ENCODE measurements around the gene SLC36A3. TPM values are rescaled to one million over a fixed set of nuclear protein-coding genes. Genes with fewer than 3 reads are reported as not detected.
"Not testable (repeated sequence)": the region's sequence is repeated elsewhere in the genome, so short reads cannot be mapped to it uniquely, and the experiment has no call there.

The SLC36A3 gene
- total RNA-seq, 1 experiment from 2014 or later, result not detected

- DNase-seq (ENCODE audit: low read depth), result no peak
- in situ Hi-C loops (cut with HindIII; ENCODE audit: low pct_unique_long_range_greater_than_20kb, low sequenced_read_pairs), result no loop called here
These were observed 9.3 kb upstream of the SLC36A3 start for GRCh38 chr5:151312756-151313324.

- in situ Hi-C loops (cut with HindIII; ENCODE audit: low pct_unique_long_range_greater_than_20kb, low sequenced_read_pairs), result no loop called here
- no peak for DNase-seq (ENCODE audit: low read depth)
These were observed 7.4 kb upstream of the SLC36A3 start for GRCh38 chr5:151310932-151311331.

GRCh38 chr5:151309821-151310220 lies 6.3 kb upstream of the SLC36A3 start:
- in situ Hi-C loops (cut with HindIII; ENCODE audit: low pct_unique_long_range_greater_than_20kb, low sequenced_read_pairs); DNase-seq (ENCODE audit: low read depth): not testable (repeated sequence)

GRCh38 chr5:151309266-151309665 lies 5.7 kb upstream of the SLC36A3 start:
- in situ Hi-C loops (cut with HindIII; ENCODE audit: low pct_unique_long_range_greater_than_20kb, low sequenced_read_pairs); DNase-seq (ENCODE audit: low read depth): not testable (repeated sequence)

- in situ Hi-C loops (cut with HindIII; ENCODE audit: low pct_unique_long_range_greater_than_20kb, low sequenced_read_pairs), result no loop called here
- DNase-seq (ENCODE audit: low read depth), result peak; percentile 16
These were observed 5.3 kb downstream of the SLC36A3 start for GRCh38 chr5:151298063-151298855.

- in situ Hi-C loops (cut with HindIII; ENCODE audit: low pct_unique_long_range_greater_than_20kb, low sequenced_read_pairs), result no loop called here
- DNase-seq (ENCODE audit: low read depth), result no peak
These were observed 6.6 kb downstream of the SLC36A3 start for GRCh38 chr5:151296974-151297373.

GRCh38 chr5:151296478-151296830 lies 7.1 kb downstream of the SLC36A3 start:
- DNase-seq (ENCODE audit: low read depth), result no peak
- in situ Hi-C loops (cut with HindIII; ENCODE audit: low pct_unique_long_range_greater_than_20kb, low sequenced_read_pairs), result no loop called here

- in situ Hi-C loops (cut with HindIII; ENCODE audit: low pct_unique_long_range_greater_than_20kb, low sequenced_read_pairs), result no loop called here
These were observed 7.6 kb downstream of the SLC36A3 start for GRCh38 chr5:151295791-151296477.

GRCh38 chr5:151295138-151295537 lies 8.4 kb downstream of the SLC36A3 start:
- no peak for DNase-seq (ENCODE audit: low read depth)
- in situ Hi-C loops (cut with HindIII; ENCODE audit: low pct_unique_long_range_greater_than_20kb, low sequenced_read_pairs), result no loop called here

More at GRCh38 chr5:151295791-151296477, 7.6 kb downstream of the SLC36A3 start:
- no peak for DNase-seq (ENCODE audit: low read depth)

GRCh38 chr5:151293624-151294023 lies 9.9 kb downstream of the SLC36A3 start:
- no peak for DNase-seq (ENCODE audit: low read depth)
- in situ Hi-C loops (cut with HindIII; ENCODE audit: low pct_unique_long_range_greater_than_20kb, low sequenced_read_pairs), result no loop called here

- in situ Hi-C loops (cut with HindIII; ENCODE audit: low pct_unique_long_range_greater_than_20kb, low sequenced_read_pairs), result no loop called here
- DNase-seq (ENCODE audit: low read depth), result peak; percentile 22
These were observed 15.4 kb downstream of the SLC36A3 start for GRCh38 chr5:151288180-151288579.

GRCh38 chr5:151286246-151286645 lies 17.3 kb downstream of the SLC36A3 start:
- DNase-seq (ENCODE audit: low read depth), result no peak
- in situ Hi-C loops (cut with HindIII; ENCODE audit: low pct_unique_long_range_greater_than_20kb, low sequenced_read_pairs), result no loop called here

- in situ Hi-C loops (cut with HindIII; ENCODE audit: low pct_unique_long_range_greater_than_20kb, low sequenced_read_pairs), result no loop called here
These were observed 17.9 kb downstream of the SLC36A3 start for GRCh38 chr5:151285683-151286082.

GRCh38 chr5:151284392-151284967 lies 19.1 kb downstream of the SLC36A3 start:
- in situ Hi-C loops (cut with HindIII; ENCODE audit: low pct_unique_long_range_greater_than_20kb, low sequenced_read_pairs), result no loop called here
- no peak for DNase-seq (ENCODE audit: low read depth)

More at GRCh38 chr5:151285683-151286082, 17.9 kb downstream of the SLC36A3 start:
- no peak for DNase-seq (ENCODE audit: low read depth)

- in situ Hi-C loops (cut with HindIII; ENCODE audit: low pct_unique_long_range_greater_than_20kb, low sequenced_read_pairs), result no loop called here
- no peak for DNase-seq (ENCODE audit: low read depth)
These were observed 20.3 kb downstream of the SLC36A3 start for GRCh38 chr5:151283120-151283825.

GRCh38 chr5:151281001-151281639 lies 22.4 kb downstream of the SLC36A3 start:
- in situ Hi-C loops (cut with HindIII; ENCODE audit: low pct_unique_long_range_greater_than_20kb, low sequenced_read_pairs), result no loop called here
- no peak for DNase-seq (ENCODE audit: low read depth)

GRCh38 chr5:151280443-151280842 lies 23.1 kb downstream of the SLC36A3 start:
- in situ Hi-C loops (cut with HindIII; ENCODE audit: low pct_unique_long_range_greater_than_20kb, low sequenced_read_pairs), result no loop called here
- DNase-seq (ENCODE audit: low read depth), result no peak

GRCh38 chr5:151278845-151279244 lies 24.7 kb downstream of the SLC36A3 start:
- in situ Hi-C loops (cut with HindIII; ENCODE audit: low pct_unique_long_range_greater_than_20kb, low sequenced_read_pairs), result no loop called here
- DNase-seq (ENCODE audit: low read depth), result no peak
